Kidney (tissue), 22 donors: Measurements from ENCODE around the gene GLDC. TPM values are rescaled to one million over a fixed set of nuclear protein-coding genes. Genes with fewer than 3 reads are reported as not detected.
"Not testable (repeated sequence)": the region's sequence is repeated elsewhere in the genome, so short reads cannot be mapped to it uniquely, and the experiment has no call there.

Experiments
- DNase-seq, 5 donors: peaks; one replicate each; pipeline ENCODE4 v3.0.0-alpha.2; 2013 to 2020
- FAIRE-seq: peaks from 2 replicates; lab custom pipeline; 2012; peaks lifted over from hg19 to GRCh38; lab: Jason Lieb, UNC
- H3K27ac ChIP-seq, 2 donors: one replicate each; pipeline ENCODE4 v1.7.0; 2013; ENCODE audit warnings: low read depth in 2 of 2, low read length in 2 of 2, inconsistent platforms in 1 of 2
- H3K27me3 ChIP-seq: one replicate; pipeline ENCODE4 v1.7.1; 2013; ENCODE audit warnings: low read length, inconsistent platforms; ENCODE audit not compliant: control insufficient read depth, insufficient read depth
- H3K36me3 ChIP-seq, 3 donors: one replicate each; pipeline versions ENCODE4 v1.7.0 to v1.7.1; 2013; ENCODE audit warnings: low read length in 3 of 3, control low read depth in 1 of 3, inconsistent platforms in 1 of 3; ENCODE audit not compliant: insufficient read depth in 3 of 3, control insufficient read depth in 2 of 3
- H3K4me1 ChIP-seq, 3 donors: one replicate each; pipeline versions ENCODE4 v1.7.0 to v1.7.1; 2013; ENCODE audit warnings: low read length in 3 of 3, inconsistent platforms in 1 of 3, low read depth in 1 of 3; ENCODE audit not compliant: control insufficient read depth in 2 of 3, insufficient read depth in 2 of 3
- H3K4me3 ChIP-seq, 3 donors: one replicate each; pipeline versions ENCODE4 v1.7.0 to v1.8.1; 2013; ENCODE audit warnings: low read length in 3 of 3, control low read depth in 1 of 3, inconsistent platforms in 1 of 3
- H3K9ac ChIP-seq, 3 donors: one replicate each; pipeline versions ENCODE4 v1.7.0 to v1.7.1; 2013; ENCODE audit warnings: low read length in 3 of 3, control low read depth in 1 of 3, inconsistent platforms in 1 of 3
- H3K9me3 ChIP-seq, 3 donors: one replicate each; pipeline versions ENCODE4 v1.7.0 to v1.7.1; 2013; ENCODE audit warnings: low read length in 3 of 3, control low read depth in 1 of 3, inconsistent platforms in 1 of 3; ENCODE audit not compliant: control insufficient read depth in 2 of 3, insufficient read depth in 1 of 3
- intact Hi-C: fragments of 100-400 bp; cut with DNase I; formaldehyde crosslinking; loops from one replicate; pipeline ENCODE4 v1.11.1; 2022
- long read RNA-seq, 10 donors: library from polyadenylated mRNA in 1 of 10; unstranded in 1 of 10; transcript quantifications; one replicate each; pipeline ENCODE4 v2.0.0 and lab custom pipeline, GENCODE V29; 2021 to 2026
- polyA plus RNA-seq: library from polyadenylated mRNA; stranded (reverse); fragments of 350-450 nt; fragmentation: Illumina TruSeq; extraction: RNeasy Lipid Tissue Mini Kit (QIAGEN cat#74804); gene quantifications from one replicate; pipeline ENCODE4 v1.2.3, GENCODE V29; 2014; ENCODE audit warnings: low read depth, low replicate concordance; ENCODE audit not compliant: insufficient read depth
- total RNA-seq: library from RNA; stranded (reverse); fragmentation: NEBNext Ultra II Directional; extraction: Animal tissue kit (Norgen Biotek cat#: 25700); gene quantifications from one replicate; pipeline ENCODE4 v1.2.1, GENCODE V29; 2021
- TF ChIP-seq, protein P1 (sequence below): IDR thresholded peaks from 3 replicates; pipeline ENCODE4 v1.5.1; 2012; ENCODE audit warnings: mild to moderate bottlenecking, moderate library complexity, borderline replicate concordance; ENCODE audit not compliant: insufficient read depth; ENCODE audit errors: extremely low read depth
- donor health status: control.
- donor health status: control.
- donor health status: control.
- donor health status: control.
- donor health status: control.
- donor health status: DM: yes; HTN: yes; CAD: no.
- donor health status: Normal renal cell carcinoma (clear cell type).

The GLDC gene
- 60.1 TPM for total RNA-seq
- 79.7 TPM for polyA plus RNA-seq
- long read RNA-seq, donor 1, partial matches to known transcripts = 0 of 1 reads
- long read RNA-seq, donor 1, other reads (novel, unspliced or antisense) = 0 of 1 reads
- long read RNA-seq, donor 2, partial matches to known transcripts = 0 of 1 reads
- long read RNA-seq, donor 2, other reads (novel, unspliced or antisense) = 0 of 1 reads
- long read RNA-seq, donor 3, partial matches to known transcripts = 0 of 3 reads
- long read RNA-seq, donor 3, other reads (novel, unspliced or antisense) = 0 of 3 reads
- long read RNA-seq, donor 4 = 0 reads
- long read RNA-seq, donor 5 = 0 reads
- long read RNA-seq, donor 6 = 0 reads
- long read RNA-seq, donor 7, transcript GLDC-201 (25 exons, 3,900 nt) = major isoform, 35 of 62 reads
- long read RNA-seq, donor 7, partial matches to known transcripts = 16 of 62 reads
- long read RNA-seq, donor 7, other reads (novel, unspliced or antisense) = 10 of 62 reads
- long read RNA-seq, donor 8, partial matches to known transcripts = 32 of 33 reads
- long read RNA-seq, donor 8, other reads (novel, unspliced or antisense) = 0 of 33 reads
- long read RNA-seq, donor 9 = 0 reads
- long read RNA-seq, donor 10, partial matches to known transcripts = 0 of 4 reads
- long read RNA-seq, donor 10, other reads (novel, unspliced or antisense) = 0 of 4 reads

DNA sequence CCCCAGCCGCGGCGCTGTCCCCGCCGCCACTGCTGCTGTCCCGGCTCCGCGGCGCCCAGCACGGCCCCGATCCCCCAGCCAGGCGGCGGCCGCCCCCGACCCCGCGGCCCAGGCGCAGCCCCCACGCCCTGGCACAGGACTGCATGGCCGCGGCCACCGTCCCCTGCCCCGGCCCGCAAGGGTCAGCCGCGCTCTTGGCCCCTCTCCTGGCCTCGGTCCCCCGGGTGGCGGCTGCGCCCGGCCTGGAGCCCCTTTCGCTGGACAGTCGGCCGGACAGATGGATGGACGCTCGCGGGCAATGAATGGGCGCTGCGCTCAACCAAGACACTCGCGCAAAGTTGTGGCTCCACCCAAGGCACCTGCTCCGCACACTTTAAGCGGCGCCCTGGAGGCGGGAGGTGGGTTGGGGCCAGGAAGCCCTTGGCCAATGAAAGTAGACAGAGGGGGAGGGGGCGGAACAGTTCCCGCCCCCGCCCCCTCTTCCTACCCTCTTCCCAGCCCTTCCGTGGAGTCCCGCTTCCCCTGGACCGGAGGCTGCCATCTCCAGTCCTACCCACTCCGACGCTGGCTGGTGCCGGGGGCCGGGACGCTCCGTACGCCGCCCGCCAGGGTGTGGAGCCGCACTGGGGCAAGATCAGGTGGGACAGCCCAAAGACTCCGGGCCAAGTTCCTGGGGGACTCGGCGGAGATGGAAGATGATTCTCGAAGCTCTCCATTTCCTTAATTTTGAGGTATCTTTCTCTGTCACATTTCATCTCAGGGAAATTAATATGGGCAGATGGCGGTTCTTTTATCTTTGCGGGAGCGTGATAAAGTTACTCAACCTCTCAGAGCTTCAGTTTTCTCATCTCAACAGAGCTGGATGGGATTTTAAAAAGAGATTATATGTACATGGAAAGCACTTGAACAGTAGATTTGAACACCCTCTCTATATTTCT is at the start of gene GLDC:
Gene GLDC, minus strand, starts transcription at position 375 of the 938 bp plus-strand sequence. Its CDS starts 230 bp downstream, at position 145.
- DNase-seq (peak; percentile 85 to 93 (median 92)), FAIRE-seq (no peak)
- peak within 1 kb of the TSS; percentile 36 to 88 (median 69) for H3K4me3 ChIP-seq
- intact Hi-C loops = no loop called here
- H3K9me3 ChIP-seq = no peaks in the 10 kb centered on the region
- peaks cover 0 to 15% (median 3%) of the 10 kb centered on the region in 3 donors for H3K4me1 ChIP-seq
- peaks cover 6% of the 10 kb centered on the region for H3K27me3 ChIP-seq
- H3K27ac ChIP-seq = peak within 1 kb of the TSS; percentile 85
- no peaks in the 10 kb centered on the region for H3K36me3 ChIP-seq
- H3K9ac ChIP-seq = peak within 1 kb of the TSS in 2 of 3 donors; percentile 29 to 88
- TF ChIP-seq, protein P1, sequence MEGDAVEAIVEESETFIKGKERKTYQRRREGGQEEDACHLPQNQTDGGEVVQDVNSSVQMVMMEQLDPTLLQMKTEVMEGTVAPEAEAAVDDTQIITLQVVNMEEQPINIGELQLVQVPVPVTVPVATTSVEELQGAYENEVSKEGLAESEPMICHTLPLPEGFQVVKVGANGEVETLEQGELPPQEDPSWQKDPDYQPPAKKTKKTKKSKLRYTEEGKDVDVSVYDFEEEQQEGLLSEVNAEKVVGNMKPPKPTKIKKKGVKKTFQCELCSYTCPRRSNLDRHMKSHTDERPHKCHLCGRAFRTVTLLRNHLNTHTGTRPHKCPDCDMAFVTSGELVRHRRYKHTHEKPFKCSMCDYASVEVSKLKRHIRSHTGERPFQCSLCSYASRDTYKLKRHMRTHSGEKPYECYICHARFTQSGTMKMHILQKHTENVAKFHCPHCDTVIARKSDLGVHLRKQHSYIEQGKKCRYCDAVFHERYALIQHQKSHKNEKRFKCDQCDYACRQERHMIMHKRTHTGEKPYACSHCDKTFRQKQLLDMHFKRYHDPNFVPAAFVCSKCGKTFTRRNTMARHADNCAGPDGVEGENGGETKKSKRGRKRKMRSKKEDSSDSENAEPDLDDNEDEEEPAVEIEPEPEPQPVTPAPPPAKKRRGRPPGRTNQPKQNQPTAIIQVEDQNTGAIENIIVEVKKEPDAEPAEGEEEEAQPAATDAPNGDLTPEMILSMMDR = no peak

GRCh38 chr9:6692881-6693361 is 47.4 kb upstream of the GLDC start:
- DNase-seq (no peak), FAIRE-seq (no peak)
- Histone ChIP-seq H3K9ac (no peak overlapping the region), H3K36me3 (no peaks in the 10 kb centered on the region), H3K27ac (no peak overlapping the region), H3K4me3 (no peak overlapping the region), H3K4me1 (no peaks in the 10 kb centered on the region), H3K9me3 (no peaks in the 10 kb centered on the region), H3K27me3 (no peaks in the 10 kb centered on the region)
- TF ChIP-seq, protein P1 = no peak
- intact Hi-C loops = no loop called here

DNA sequence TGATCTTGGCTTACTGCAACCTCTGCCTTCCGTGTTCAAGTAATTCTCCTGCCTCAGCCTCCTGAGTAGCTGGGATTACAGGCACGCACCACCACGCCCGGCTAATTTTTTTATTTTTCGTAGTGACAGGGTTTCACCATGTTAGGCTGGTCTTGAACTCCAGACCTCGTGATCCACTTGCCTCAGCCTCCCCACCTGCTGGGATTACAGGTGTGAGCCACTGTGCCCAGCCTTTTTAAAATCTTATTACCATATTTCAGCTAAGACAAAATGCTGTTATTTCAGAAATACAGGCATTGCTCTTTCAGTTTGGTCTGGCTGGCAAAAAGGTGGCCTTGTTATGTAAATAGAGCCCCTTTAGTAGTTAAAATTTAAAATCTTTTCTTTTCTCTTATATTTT is 46.9 kb upstream of the GLDC start:
- Histone ChIP-seq H3K36me3 (no peaks in the 10 kb centered on the region), H3K4me1 (no peaks in the 10 kb centered on the region), H3K27ac (no peak overlapping the region), H3K9ac (no peak overlapping the region), H3K4me3 (no peak overlapping the region), H3K27me3 (no peaks in the 10 kb centered on the region), H3K9me3 (no peaks in the 10 kb centered on the region)
- FAIRE-seq = no peak
- intact Hi-C loops = no loop called here
- TF ChIP-seq, protein P1 = no peak
- DNase-seq = no peak

GRCh38 chr9:6690675-6691070 is 45.1 kb upstream of the GLDC start:
- H3K36me3 ChIP-seq, DNase-seq, H3K4me3 ChIP-seq, intact Hi-C loops, H3K9me3 ChIP-seq, H3K4me1 ChIP-seq, FAIRE-seq, H3K9ac ChIP-seq, H3K27ac ChIP-seq, H3K27me3 ChIP-seq: not testable (repeated sequence)
